Panc1 (cell line): Measurements from ENCODE around the gene IFT57. TPM values are rescaled to one million over a fixed set of nuclear protein-coding genes. Genes with fewer than 3 reads are reported as not detected.

Source experiments
- ATAC-seq: fragments of 200-7000 bp; cut with Tn5 transposase; 2 replicates; pipeline ENCODE4 v1.9.1; 2020; ENCODE audit warnings: mild to moderate bottlenecking, moderate library complexity
- BruUV-seq: library from RNA; stranded (reverse); fragments of 400-500 nt; replicated peaks from 2 replicates; lab custom pipeline; 2021; lab: Mats Ljungman, UMichigan
- CTCF ChIA-PET: fragments of 300-600 bp; sonication (Branson Sonifier 250); formaldehyde crosslinking; loops from one replicate; lab custom pipeline; 2022; ENCODE audit warnings: antibody characterized with exemption; lab: Charles Lee
- POLR2A ChIA-PET: fragments of 300-600 bp; sonication (Branson Sonifier 250); formaldehyde crosslinking; loops from one replicate; lab custom pipeline; 2022; ENCODE audit warnings: antibody characterized with exemption; lab: Charles Lee
- DNase-seq: peaks from one replicate; pipeline ENCODE4 v3.0.0-alpha.2; 2010; ENCODE audit warnings: low read depth, low spot score
- H3K27ac ChIP-seq: 2 replicates; pipeline ENCODE4 v1.5.1; 2011; ENCODE audit warnings: mild to moderate bottlenecking, low read length, inconsistent platforms
- H3K27me3 ChIP-seq: fragments of 200-500 bp; sonication (Bioruptor generic); 2 replicates; pipeline ENCODE4 v1.6.0; 2014; ENCODE audit warnings: low read length, inconsistent platforms; ENCODE audit not compliant: control insufficient read depth, insufficient read depth
- H3K36me3 ChIP-seq: fragments of 200-500 bp; sonication (Bioruptor generic); 2 replicates; pipeline ENCODE4 v1.5.1; 2014; ENCODE audit warnings: inconsistent platforms, mild to moderate bottlenecking, low read length, moderate library complexity; ENCODE audit not compliant: control insufficient read depth, insufficient read depth
- H3K4me1 ChIP-seq: 2 replicates; pipeline ENCODE4 v1.5.1; 2011; ENCODE audit warnings: inconsistent platforms, mild to moderate bottlenecking, low read length, moderate library complexity; ENCODE audit not compliant: control insufficient read depth, insufficient read depth
- H3K4me3 ChIP-seq, 2 experiments: 2 replicates each; pipeline ENCODE4 v1.5.1; 2011 to 2012; ENCODE audit warnings: low read depth in 2 of 2, low read length in 2 of 2, mild to moderate bottlenecking in 2 of 2, inconsistent platforms in 1 of 2, moderate library complexity in 1 of 2
- H3K9me3 ChIP-seq: fragments of 200-500 bp; sonication (Bioruptor generic); 2 replicates; pipeline ENCODE4 v1.5.1; 2014; ENCODE audit warnings: low read depth, mild to moderate bottlenecking, inconsistent platforms, low read length, moderate library complexity; ENCODE audit not compliant: control insufficient read depth, insufficient read depth
- CTCF ChIP-seq: fragments of 450-650 bp; IDR thresholded peaks from 2 replicates; pipeline ENCODE4 v1.5.1; 2017; ENCODE audit warnings: mild to moderate bottlenecking
- POLR2AphosphoS5 ChIP-seq: IDR thresholded peaks from 2 replicates; pipeline ENCODE4 v1.6.1; 2012; ENCODE audit warnings: mild to moderate bottlenecking, low read depth, low read length, moderate library complexity
- SIN3A ChIP-seq: IDR thresholded peaks from 2 replicates; pipeline ENCODE4 v1.6.1; 2012; ENCODE audit warnings: low read depth, mild to moderate bottlenecking, low read length, moderate library complexity, borderline replicate concordance; ENCODE audit not compliant: insufficient read depth
- TCF7L2 ChIP-seq: IDR thresholded peaks from 2 replicates; pipeline ENCODE4 v1.6.1; 2011; ENCODE audit warnings: mild to moderate bottlenecking, low read depth, low read length, inconsistent platforms
- in situ Hi-C: cut with HindIII; loops from 2 replicates; pipeline ENCODE4 v1.10.0; 2016; ENCODE audit warnings: low sequenced_read_pairs, low pct_unique_long_range_greater_than_20kb
- intact Hi-C: fragments of 100-400 bp; cut with micrococcal nuclease; formaldehyde crosslinking; loops from one replicate; pipeline ENCODE4 v1.10.0; 2022; ENCODE audit not compliant: unreplicated experiment
- total RNA-seq: library from RNA; stranded (reverse); gene quantifications from one replicate; pipeline ENCODE4 v1.2.1, GENCODE V29; 2021; ENCODE audit not compliant: unreplicated experiment
- TF ChIP-seq, protein P1 (sequence below), 2 experiments: IDR thresholded peaks; 2 replicates each; pipeline ENCODE4 v1.6.1; 2011 to 2012; ENCODE audit warnings: low read depth in 2 of 2, control low read depth in 1 of 2, low read length in 1 of 2, mild to moderate bottlenecking in 1 of 2, moderate library complexity in 1 of 2; ENCODE audit not compliant: insufficient read depth in 1 of 2

The IFT57 gene
- total RNA-seq, 1 experiment from 2014 or later = 45.7 TPM

GRCh38 chr3:108239082-108239481 lies 16.9 kb upstream of the IFT57 start:
- POLR2A ChIA-PET = no interaction called here
- in situ Hi-C loops (no loop called here), intact Hi-C loops (no loop called here)
- H3K9me3 ChIP-seq = no peaks in the 10 kb centered on the region
- DNase-seq = no peak
- no peaks in the 10 kb centered on the region for H3K36me3 ChIP-seq
- no peak overlapping the region for H3K27ac ChIP-seq
- no peaks in the 10 kb centered on the region for H3K27me3 ChIP-seq
- BruUV-seq = no TSS peak
- H3K4me1 ChIP-seq = no peaks in the 10 kb centered on the region
- CTCF ChIA-PET = no interaction called here
- no peak overlapping the region for H3K4me3 ChIP-seq
- ATAC-seq = no peak
- TF ChIP-seq SIN3A = no peak
- TF ChIP-seq POLR2AphosphoS5 = no peak
- TF ChIP-seq CTCF = no peak
- TF ChIP-seq TCF7L2 = no peak
- TF ChIP-seq, protein P1, sequence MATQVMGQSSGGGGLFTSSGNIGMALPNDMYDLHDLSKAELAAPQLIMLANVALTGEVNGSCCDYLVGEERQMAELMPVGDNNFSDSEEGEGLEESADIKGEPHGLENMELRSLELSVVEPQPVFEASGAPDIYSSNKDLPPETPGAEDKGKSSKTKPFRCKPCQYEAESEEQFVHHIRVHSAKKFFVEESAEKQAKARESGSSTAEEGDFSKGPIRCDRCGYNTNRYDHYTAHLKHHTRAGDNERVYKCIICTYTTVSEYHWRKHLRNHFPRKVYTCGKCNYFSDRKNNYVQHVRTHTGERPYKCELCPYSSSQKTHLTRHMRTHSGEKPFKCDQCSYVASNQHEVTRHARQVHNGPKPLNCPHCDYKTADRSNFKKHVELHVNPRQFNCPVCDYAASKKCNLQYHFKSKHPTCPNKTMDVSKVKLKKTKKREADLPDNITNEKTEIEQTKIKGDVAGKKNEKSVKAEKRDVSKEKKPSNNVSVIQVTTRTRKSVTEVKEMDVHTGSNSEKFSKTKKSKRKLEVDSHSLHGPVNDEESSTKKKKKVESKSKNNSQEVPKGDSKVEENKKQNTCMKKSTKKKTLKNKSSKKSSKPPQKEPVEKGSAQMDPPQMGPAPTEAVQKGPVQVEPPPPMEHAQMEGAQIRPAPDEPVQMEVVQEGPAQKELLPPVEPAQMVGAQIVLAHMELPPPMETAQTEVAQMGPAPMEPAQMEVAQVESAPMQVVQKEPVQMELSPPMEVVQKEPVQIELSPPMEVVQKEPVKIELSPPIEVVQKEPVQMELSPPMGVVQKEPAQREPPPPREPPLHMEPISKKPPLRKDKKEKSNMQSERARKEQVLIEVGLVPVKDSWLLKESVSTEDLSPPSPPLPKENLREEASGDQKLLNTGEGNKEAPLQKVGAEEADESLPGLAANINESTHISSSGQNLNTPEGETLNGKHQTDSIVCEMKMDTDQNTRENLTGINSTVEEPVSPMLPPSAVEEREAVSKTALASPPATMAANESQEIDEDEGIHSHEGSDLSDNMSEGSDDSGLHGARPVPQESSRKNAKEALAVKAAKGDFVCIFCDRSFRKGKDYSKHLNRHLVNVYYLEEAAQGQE (IDR thresholded peaks at IDR 0.05; ENCODE audit: insufficient read depth in 1 of 2, low read depth in 2 of 2, low read length in 1 of 2) = no peak

- Histone ChIP-seq H3K4me3 (no peak overlapping the region), H3K36me3 (no peaks in the 10 kb centered on the region), H3K27me3 (no peaks in the 10 kb centered on the region), H3K4me1 (no peaks in the 10 kb centered on the region), H3K9me3 (no peaks in the 10 kb centered on the region), H3K27ac (no peak overlapping the region)
- in situ Hi-C loops (no loop called here), intact Hi-C loops (no loop called here)
- no peak for DNase-seq
- TF ChIP-seq SIN3A (no peak), TCF7L2 (no peak), CTCF (no peak), POLR2AphosphoS5 (no peak)
- TF ChIP-seq, protein P1 (IDR thresholded peaks at IDR 0.05; ENCODE audit: insufficient read depth in 1 of 2, low read depth in 2 of 2, low read length in 1 of 2) = no peak
- no TSS peak for BruUV-seq
- ATAC-seq = no peak
- ChIA-PET CTCF (no interaction called here), POLR2A (no interaction called here)
Observed at GRCh38 chr3:108235290-108235689, 13.1 kb upstream of the IFT57 start.
